Cardiac fibroblast (primary cell): Measurements from ENCODE around the gene CCDC33.

Experiments used
- DNase-seq, 2 donors: peaks; one replicate each; pipeline versions ENCODE4 v3.0.0 to v3.0.0-alpha.2; 2010; ENCODE audit warnings: low read depth in 2 of 2
- H3K4me3 ChIP-seq, 2 donors: replicated peaks in 1 of 2; 1 replicate in 1 of 2; 2 replicates in 1 of 2; pipeline ENCODE4 v1.5.1; 2011; ENCODE audit warnings: low read depth in 2 of 2, low read length in 2 of 2, mild to moderate bottlenecking in 2 of 2, moderate library complexity in 1 of 2
- TF ChIP-seq, protein P1 (sequence below): IDR thresholded peaks from one replicate; pipeline ENCODE4 v1.5.1; 2011; ENCODE audit warnings: low read depth, mild to moderate bottlenecking, low read length, inconsistent platforms

The CCDC33 gene

DNA sequence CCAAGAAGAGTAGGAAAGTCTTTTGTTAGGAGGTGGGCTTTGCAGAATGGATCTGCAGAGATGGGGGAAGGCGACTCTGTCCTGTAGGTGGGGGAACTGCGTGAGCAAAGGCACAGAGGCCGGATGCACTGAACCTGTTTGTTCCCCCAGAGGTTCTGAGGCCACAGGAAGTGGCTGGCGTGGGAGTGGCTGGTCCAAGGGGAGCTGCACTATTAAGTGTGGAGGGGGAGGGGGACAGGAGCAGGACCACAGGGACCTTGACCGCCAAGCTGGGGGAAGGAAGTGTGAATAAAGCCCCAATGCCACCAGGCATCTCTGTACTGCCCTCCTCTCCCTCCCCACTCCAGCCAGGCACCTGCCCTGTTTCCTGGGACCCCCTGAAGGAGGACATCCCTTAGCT lies 79.5 kb downstream of the CCDC33 start:
- no peak for DNase-seq
- TF ChIP-seq, protein P1, sequence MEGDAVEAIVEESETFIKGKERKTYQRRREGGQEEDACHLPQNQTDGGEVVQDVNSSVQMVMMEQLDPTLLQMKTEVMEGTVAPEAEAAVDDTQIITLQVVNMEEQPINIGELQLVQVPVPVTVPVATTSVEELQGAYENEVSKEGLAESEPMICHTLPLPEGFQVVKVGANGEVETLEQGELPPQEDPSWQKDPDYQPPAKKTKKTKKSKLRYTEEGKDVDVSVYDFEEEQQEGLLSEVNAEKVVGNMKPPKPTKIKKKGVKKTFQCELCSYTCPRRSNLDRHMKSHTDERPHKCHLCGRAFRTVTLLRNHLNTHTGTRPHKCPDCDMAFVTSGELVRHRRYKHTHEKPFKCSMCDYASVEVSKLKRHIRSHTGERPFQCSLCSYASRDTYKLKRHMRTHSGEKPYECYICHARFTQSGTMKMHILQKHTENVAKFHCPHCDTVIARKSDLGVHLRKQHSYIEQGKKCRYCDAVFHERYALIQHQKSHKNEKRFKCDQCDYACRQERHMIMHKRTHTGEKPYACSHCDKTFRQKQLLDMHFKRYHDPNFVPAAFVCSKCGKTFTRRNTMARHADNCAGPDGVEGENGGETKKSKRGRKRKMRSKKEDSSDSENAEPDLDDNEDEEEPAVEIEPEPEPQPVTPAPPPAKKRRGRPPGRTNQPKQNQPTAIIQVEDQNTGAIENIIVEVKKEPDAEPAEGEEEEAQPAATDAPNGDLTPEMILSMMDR, result no peak
- H3K4me3 ChIP-seq, result no peak overlapping the region

DNA sequence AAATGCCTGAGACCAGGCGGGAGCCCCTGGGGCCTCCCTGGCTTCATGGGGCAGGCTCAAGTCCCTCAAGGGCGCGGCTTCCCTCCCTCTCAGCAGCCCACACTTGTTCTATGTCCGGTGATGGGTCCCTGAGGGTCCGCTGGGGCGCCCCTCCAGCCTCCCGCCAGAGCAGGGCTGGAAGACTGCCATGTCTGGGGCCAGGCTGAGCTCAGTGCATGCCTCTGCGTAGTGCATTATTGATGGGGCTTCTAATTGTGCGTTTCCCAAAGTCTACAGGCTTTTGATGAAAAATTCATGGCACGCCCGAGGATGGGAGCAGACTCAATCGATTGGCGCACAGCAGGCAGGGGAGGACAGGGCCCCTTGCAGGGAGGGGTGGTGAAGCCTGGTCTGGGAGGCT lies 80.0 kb downstream of the CCDC33 start:
- TF ChIP-seq, protein P1, result no peak
- DNase-seq, result peak in 1 of 2 donors; percentile 9
- H3K4me3 ChIP-seq, result no peak overlapping the region

DNA sequence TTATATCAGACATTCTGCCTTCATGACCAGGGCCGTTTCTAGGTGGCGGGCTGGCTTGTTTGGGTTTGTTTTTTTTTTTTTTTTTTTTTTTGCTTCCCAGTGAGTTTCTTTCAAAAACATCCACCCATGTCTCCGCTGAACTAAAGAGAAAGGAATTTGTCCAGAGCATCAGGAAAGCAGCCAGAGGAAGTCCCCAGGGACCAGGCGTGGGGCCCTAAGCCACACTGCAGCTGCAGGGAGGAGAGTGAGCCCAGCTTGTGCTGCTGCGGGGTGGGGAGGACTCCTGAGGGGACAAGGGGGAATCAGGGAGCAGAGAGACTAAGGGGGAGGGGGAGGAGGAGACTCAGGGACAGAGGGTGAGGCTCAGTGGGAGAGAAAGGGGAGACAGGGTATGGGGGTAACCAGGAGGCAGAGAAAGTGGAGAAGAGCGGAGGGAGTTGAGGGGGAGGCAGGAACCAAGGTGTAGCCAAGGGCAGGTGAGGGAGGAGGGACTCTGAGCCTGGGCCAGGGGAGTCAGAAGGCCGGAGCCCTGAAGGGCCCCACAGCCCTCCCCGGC lies 81.8 kb downstream of the CCDC33 start:
- peak; percentile 97 to 99 for DNase-seq
- H3K4me3 ChIP-seq, result peak overlapping the region in 1 of 2 donors; percentile 10
- TF ChIP-seq, protein P1, result no peak

DNA sequence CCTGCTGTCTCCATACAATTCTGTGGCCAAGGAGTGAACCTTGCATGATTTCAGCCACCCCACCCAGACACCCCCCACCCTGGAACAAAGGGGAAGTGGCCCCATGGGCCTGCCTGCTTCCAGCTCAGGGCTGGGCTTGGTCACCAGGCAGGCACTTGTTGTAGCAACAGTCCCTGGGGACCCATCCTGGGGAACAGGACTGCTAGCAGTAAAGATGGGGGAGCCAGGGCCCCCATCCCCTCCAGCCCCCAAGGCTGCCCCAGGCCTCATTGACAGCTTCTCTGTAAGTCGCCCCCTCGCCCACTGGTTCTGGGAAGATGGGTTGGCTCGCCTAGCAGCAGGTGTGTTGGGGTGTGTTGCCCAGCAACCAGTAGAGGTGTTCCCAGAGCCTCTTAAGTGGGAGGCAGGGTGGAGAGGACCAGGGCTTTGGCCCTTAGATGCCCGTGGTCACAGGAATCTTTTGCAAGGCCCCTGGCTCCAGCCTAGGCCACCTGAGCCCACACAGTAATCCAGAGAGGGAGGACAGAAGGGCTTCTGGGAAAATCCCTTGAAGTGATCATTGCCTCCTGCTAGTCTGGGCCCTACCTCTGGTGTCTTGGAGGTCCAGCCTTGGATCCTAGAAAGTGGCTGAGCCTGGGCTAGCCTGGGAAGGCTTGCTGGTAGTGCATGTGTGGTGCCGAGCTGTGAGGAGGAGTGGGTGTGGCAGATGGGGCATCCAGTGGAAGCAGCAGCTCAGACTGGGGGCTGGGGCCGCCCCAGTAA lies 82.4 kb downstream of the CCDC33 start:
- TF ChIP-seq, protein P1, result no peak
- no peak overlapping the region for H3K4me3 ChIP-seq
- DNase-seq, result peak; percentile 41 to 56

DNA sequence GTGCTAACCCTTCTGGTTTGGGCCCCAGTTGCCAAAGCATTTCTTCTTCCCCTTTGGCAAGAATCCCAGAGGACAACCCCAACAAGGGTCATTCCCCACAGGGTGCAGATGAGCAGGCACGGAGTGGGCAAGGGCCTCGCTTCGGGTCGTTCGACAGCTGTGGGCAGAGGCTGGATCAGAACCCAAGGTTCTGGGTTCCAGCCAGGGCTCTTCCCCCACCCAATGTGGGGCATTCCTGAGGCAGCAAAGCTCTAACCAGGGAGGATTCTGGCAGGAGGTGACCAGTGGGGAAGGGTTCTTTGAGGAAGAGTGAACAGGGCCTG lies 83.0 kb downstream of the CCDC33 start:
- TF ChIP-seq, protein P1, result no peak
- DNase-seq, result no peak
- no peak overlapping the region for H3K4me3 ChIP-seq

DNA sequence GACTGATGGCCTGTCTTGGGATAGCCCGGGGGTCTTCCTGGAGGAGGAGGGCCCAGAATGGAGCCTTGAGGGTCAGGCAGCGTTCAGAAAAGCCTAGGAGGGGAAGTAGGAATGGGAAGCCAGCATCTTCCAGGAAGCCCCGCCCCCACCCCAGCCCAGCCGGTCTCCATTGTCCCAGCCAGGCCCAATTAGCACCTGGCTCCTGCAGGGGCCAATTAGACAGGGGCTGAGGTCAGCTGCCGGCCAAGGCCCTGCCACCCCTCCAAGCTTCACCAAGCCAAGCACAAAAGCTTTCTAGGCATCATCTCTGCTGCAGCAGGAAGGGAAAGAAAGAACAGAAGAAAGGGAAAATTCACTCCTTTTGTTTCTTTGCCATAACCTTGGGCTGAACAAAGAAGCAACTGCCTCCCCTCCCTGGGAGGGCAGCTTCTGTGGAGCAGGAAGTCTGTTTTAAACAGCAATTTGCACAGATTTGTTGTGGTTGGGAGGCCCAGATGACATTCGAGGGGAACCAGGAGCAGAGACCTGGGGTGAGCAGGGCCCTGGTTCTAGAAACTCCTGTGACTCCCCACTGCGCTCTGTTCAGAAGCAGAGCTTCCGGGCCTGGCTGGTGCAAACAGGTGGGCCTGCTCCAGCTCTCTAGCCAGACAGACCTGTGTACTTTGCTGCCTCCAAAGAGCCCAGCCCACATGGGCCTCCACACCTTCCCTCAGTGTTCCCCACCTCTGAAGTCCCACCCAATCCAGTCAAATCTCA lies 83.6 kb downstream of the CCDC33 start:
- peak in 1 of 2 donors; percentile 26 for DNase-seq
- TF ChIP-seq, protein P1, result no peak
- H3K4me3 ChIP-seq, result no peak overlapping the region
